GM12872 (cell line): Measurements from ENCODE around the gene ARHGAP18.

Experiments
- TF ChIP-seq, protein P1 (sequence below): IDR thresholded peaks from 3 replicates; pipeline ENCODE4 v1.5.1; 2011; ENCODE audit warnings: low read depth, mild to moderate bottlenecking, low read length, moderate library complexity; ENCODE audit not compliant: insufficient read depth

Gene ARHGAP18

DNA sequence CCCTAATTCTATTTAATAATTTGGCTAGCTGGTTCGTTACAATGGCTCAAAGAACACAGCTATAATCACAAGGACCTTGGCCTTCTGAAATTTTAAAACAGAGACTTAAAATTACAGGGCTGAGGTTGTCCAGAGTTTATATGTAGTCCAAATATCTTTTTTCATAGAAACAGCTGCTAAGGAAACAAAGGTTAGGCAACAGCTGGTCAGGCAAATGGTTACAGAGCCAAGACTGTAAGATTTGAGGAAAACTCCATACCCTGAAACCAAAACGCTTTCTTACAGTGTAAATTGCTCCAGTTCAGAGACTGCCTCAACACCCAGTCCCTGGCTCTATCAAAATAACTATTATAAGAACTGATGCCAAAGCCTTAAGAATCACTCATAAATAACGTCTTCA lies 9.7 kb upstream of the ARHGAP18 start:
- TF ChIP-seq, protein P1, sequence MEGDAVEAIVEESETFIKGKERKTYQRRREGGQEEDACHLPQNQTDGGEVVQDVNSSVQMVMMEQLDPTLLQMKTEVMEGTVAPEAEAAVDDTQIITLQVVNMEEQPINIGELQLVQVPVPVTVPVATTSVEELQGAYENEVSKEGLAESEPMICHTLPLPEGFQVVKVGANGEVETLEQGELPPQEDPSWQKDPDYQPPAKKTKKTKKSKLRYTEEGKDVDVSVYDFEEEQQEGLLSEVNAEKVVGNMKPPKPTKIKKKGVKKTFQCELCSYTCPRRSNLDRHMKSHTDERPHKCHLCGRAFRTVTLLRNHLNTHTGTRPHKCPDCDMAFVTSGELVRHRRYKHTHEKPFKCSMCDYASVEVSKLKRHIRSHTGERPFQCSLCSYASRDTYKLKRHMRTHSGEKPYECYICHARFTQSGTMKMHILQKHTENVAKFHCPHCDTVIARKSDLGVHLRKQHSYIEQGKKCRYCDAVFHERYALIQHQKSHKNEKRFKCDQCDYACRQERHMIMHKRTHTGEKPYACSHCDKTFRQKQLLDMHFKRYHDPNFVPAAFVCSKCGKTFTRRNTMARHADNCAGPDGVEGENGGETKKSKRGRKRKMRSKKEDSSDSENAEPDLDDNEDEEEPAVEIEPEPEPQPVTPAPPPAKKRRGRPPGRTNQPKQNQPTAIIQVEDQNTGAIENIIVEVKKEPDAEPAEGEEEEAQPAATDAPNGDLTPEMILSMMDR, result no peak

DNA sequence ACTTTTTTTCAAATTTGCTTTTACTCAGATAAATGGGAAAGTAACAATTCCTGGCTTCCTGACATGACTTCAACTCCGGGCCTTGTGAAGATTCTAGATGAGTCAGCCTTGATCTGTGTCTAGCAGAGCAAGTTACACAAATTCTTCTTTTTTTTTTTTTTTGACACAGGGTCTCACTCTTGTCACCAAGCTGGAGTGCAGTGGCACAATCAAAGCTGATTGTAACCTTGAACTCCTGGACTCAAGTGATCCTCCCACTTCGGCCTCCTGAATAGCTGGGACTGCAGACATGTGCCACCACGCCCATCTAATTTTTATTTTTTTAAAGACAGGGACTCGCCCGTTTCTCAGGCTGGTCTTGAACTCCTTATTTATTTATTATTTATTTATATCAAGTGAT lies 7.3 kb upstream of the ARHGAP18 start:
- TF ChIP-seq, protein P1, result no peak

DNA sequence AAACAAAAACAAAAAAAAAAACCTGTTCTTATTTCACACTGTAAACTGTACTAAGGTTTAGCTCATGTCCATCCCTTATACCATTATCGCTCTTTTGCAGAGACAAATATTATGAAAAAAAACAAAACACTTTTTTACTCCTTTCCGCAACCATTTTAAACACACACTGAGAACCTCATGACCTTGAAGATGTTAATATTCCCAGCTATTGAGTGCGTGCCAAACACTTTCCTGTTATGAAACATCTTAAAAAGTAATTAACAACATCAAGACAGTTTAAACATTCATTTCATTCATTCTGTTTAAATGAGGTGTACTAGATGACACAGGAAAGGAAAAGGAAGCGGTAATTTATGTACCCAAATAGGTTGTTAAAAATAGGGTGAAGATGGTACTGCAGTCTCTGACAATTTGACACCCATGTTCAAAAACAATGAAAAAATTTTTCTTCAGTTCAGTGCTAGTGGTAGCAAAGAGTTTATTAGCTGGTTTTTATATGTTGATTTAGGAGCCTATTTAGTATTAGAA lies 3.9 kb upstream of the ARHGAP18 start:
- TF ChIP-seq, protein P1, result no peak

DNA sequence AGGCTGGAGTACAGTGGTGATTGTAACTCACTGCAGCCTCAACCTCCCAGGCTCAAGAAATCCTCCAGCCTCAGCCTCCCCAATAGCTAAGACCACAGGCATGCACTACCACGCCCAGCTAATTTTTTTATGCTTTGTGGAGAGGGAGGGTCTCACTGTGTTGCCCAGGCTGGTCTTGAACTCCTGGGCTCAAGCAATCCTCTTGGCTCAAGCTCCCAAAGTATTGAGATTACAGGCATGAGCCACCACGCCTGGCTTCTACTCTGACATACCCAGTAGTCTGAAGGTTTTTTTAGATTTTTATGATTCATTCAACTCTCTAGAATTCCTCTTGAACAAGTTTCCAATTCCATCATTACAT lies 1.3 kb upstream of the ARHGAP18 start:
- TF ChIP-seq, protein P1, result no peak

DNA sequence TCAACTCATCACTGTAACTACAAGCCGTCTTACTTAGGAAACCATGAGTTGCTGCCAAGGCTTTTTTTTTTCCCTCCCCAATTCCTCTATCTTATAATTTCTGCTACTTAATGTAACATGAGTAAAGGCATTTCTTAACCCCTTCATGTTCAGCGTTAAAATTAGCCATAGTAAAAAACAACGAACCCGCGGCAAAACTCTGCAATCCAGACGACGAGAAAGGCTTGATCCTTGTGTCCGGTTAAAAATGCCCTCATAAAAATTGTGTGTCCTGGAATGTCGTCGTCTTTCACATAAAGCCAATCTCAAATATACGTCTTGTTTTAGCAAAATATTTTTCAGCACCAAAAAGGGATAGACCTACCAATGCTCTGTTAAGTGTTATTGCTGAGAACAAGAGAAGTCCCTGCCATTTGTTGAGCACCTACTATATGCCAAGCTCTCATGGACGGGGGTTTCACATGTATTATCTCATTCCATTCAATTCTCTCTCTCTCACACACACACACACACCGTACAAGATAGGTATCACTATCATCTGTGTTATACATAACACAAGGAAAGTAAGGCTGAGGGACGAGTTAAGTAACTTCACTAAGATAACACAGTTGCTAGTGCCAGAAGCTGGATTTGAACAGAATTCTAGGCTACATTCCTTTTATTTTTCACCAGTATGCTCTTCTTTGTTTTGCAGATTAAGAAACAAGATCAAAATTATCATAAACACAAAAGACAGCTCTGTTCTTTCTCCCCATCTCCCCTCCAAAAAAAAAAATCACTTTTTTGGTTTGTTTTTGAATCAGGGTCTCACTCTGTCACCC lies 683 bp upstream of the ARHGAP18 start:
- TF ChIP-seq, protein P1, result no peak

DNA sequence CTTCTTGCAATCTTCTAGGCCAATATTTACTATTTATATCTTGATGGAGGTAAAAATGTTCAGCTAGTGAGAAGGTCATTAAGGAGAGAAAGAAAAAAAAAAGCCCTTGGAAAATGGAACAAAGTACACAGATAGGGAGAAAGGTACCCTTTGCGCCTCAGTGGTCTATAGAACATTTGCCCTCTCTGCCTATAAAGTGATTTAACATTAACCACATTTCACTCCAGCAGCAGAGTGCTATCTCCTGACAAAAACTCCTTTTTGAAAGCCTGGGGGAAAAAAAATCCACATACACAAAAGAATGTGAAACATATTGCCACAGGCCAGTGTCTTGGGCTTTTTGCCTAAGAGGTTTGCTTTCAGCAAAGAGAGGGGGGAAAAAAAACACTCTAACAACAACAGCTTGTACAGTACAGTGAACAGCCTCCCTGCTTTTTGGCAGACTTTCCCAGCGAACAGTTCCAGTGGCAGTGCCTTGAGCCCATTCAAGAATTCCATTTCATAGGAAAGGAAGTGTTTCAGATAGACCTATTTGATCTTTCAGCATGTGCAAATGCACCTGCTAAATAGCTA lies 695 bp downstream of the ARHGAP18 start:
- TF ChIP-seq, protein P1, result no peak

DNA sequence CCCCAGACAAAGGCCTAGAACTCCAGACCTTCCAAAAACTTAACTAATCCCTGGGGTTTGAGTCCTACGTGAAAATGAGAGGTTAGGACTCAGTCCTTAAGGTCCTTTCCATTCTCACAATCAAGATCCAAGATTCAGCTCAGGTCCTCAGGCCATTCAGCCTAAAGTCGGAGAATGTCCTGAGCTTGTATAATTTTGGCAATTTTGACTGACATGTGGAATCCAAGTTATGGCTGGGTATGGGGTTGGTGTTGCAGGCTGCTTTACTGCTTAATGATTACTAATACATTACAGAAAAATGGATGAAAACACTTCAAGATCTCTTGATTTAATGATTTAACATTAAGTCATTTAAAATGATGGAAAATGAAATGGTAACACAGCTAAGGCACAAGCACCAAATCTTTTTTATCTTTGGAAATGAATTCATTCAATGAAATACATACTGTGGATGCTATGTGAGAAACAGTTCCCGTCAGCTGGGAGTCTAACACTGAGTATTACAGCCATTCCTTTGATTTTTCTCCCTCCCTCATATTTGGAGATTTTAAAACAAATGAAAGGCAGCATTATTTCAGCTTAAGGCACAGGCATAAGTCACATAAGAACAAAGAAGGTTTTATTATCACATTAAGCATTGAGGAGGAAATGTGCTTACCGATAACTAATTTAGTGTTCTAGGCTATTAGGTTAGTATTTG lies 1.3 kb downstream of the ARHGAP18 start:
- TF ChIP-seq, protein P1, result no peak
